DMS114 treated with DMSO at 0.1 percent for 48 hours (cell line): ENCODE measurements around the gene MEGF10.

Source experiments
- DNase-seq: peaks from one replicate; lab custom pipeline; 2025; ENCODE audit not compliant: unreplicated experiment; lab: John Stamatoyannopoulos, UW

Gene MEGF10

DNA sequence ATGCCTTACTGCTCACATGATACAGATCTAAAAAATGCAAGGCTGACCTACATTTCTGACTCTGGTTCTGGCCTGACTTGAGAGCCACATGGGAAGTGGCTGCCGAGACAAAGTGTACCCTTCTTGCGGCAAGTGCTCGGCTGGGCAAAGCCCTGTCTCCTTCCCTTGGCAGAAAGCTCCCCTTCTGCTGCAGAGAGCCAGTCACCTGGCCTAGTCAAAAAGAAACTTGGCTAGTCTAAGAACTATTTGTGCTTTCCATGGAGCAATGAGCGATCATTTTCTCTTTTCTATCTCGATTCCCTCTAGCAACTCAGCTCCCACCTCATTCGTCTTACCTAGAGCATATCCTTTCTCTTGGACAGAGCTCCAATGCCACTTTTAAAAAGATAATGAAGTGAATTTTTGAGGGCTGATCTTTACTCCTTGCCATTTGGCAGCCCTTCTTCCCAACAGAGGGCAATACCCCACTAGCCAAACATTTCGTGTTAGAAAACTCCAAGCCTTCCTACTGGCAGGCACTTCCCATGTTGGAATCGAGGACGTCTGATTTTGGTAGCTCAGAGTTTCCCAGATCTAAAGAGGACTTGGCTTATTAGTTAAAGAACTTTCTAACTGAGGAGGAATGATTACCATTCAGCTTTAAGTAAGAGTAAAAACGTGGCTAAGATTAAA lies 118.8 kb downstream of the MEGF10 start:
- DNase-seq: no peak

DNA sequence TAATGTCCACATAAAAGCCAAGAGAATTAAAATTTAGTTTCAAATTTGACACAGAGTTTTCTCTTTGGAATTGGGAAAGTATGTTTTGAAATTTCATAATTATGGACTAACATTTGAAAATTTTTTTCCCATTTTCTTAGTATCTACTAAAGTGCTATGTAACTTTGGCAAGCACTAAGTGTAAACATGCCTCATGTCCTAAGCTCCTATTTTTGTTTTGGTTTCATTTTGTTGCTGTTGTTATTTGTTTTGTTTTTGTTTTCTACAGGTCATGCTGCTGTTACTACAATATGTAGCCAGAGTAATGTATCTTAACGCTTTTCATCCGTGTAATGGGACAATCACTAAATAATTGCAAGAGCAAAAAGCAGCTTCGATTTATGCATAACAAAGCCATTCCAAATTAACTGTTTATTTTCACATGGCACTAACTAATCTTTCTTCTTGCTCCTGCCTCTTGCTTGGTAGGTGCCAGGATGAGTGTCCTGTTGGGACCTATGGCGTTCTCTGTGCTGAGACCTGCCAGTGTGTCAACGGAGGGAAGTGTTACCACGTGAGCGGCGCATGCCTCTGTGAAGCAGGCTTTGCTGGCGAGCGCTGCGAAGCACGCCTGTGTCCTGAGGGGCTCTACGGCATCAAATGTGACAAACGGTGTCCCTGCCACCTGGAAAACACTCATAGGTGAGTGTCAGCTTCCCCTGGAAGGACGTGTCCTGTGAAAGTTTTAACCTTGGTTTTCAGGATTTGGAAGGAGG lies 119.5 kb downstream of the MEGF10 start:
- DNase-seq: no peak

DNA sequence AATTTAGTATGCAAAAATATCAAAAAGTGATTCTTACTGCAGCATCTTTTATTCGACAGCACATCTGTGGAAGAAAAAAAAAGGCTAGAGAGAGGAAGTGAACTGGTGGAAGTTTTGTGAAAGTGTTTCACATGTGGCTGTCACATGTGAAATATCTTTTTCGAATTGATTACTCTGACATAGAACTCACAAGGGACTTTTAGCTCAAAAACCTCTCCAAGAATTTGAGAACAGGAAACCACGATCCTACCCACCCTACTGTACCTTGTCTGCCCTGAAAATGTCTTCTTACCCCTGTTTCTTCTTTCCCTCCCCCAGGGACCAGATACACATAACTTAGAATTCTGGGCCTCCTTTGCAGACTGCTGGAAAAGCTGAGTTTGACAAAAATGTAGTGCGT lies 120.4 kb downstream of the MEGF10 start:
- no peak for DNase-seq

DNA sequence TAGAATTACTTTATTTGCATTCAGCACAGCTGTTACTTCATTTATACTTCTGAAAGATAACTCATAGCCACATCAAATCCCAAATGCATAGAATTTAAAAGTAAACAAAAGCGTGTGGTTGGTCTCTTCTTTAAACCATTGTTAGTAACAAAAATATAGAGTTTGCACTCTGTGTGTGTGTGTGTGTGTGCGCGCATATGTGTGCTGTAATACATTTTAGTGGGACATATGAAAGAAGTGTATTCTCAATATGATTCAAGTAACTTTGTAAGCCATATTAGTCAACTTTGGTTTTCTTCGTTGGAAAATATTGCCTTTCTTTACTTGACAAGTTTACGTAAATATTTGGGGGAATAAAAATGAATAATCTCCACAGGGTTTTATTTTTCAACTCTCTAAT lies 120.8 kb downstream of the MEGF10 start:
- DNase-seq: no peak

DNA sequence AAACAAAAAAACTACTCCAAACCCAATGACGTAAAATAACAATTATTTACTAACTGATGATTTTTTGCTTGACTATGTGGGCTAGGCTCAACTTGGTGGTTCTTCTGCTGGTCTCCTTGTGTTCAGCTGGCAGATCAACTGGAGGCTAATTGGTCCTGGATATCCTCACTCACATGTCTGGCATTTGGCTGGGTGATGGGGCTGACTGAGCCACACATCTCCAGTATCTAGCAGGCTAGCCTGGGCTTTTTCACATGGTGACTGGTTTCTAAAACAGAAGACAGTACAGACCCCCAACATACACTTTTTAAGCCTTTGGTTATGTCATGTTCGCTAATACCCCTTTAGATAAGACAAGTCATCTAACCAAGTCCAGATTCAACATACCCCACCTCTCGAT lies 122.1 kb downstream of the MEGF10 start:
- no peak for DNase-seq

DNA sequence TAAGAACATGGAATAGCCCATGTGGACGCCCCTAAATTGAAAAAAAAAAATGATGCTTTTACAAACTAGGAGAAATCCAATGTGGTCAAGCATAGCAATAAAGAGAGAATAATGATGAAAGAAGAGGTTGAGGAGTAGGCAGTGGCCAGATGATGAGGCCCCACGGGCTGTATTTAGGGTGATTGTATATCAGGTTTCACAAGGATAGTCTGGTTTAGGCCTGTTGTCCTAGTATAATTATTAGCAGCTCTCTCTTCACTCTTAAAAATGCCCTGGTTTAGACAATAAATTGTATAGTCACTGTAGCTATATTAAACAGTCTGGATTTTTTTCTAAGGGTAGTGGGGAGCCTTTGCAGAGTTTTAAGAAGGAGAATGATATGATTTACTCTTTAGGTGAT lies 124.4 kb downstream of the MEGF10 start:
- no peak for DNase-seq

DNA sequence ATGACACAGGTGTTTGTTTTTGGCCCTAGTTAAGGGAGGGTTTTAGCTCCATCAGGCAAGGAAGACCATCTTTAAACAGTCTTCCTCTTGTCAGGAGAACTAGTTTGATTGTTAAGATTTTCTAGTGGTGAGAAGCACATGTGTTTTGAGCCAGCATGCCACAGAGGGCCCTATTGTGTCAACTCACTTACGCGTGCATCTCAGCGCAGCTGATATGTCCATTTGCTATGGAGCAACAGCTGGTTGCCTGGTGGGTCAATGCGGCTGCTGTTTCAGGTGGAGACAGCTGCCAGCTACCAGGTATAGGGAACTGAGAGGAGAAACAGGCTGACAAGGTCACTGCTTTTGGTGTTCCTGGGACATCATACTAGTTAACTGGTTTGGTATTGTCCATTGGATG lies 126.3 kb downstream of the MEGF10 start:
- no peak for DNase-seq

DNA sequence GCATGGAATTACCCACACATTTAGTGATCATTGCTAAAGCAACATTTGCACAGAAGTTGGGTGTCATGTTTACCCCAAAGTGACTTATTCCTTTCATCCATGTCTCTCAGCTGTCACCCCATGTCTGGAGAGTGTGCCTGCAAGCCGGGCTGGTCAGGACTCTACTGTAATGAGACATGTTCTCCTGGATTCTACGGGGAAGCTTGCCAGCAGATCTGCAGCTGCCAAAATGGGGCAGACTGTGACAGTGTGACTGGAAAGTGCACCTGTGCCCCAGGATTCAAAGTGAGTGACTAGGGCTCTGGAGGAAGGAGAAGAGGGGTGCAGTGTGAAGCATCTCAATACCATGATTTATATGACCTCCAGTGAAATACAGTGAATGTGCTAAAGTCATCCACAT lies 126.9 kb downstream of the MEGF10 start:
- DNase-seq: no peak

DNA sequence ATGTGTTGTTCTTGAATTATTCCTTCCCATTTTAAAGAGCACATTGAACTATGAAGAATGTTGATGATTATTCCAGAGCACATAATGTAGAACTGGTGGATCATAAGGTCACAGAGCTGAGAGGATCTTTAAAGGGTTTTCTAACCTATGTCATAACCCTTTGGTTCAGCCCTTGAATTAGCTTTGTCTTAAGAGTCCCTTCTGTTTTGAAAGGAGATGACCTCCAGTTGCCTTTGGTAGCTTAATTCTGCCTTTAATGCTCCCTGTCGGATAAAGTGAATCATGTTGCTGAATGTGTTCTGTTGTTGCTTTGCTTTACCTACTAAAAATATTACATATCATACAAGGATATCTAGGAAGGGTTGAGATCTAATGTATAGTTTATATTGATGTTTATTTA lies 127.8 kb downstream of the MEGF10 start:
- no peak for DNase-seq

DNA sequence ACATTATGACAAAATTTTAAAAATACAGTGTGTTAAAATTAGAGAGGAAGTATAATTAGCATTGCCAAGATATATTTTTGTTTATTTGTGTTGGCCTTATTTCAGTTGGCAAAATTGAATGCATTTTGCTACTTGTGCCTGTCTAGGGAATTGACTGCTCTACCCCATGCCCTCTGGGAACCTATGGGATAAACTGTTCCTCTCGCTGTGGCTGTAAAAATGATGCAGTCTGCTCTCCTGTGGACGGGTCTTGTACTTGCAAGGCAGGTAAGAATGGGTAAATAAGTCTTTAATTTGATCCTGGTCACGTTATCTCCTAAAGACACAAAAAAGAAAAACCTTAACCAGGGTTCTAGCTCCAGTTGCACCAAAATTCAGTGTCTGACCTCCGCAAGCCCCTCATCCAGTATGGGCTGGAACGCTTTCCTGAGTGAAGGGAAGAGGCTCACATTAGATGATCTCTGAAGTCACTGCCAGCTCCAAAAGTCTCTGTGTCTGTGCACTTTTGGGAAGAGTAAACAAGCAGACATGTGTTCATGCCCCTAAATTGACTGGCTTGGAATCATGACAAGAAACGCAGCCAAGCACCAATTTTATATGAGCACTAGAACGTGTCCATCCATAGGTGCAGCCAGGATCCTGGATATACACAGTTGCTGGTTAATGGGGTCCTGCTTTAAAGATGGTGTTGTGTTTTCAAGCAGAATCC lies 128.5 kb downstream of the MEGF10 start:
- DNase-seq: no peak

DNA sequence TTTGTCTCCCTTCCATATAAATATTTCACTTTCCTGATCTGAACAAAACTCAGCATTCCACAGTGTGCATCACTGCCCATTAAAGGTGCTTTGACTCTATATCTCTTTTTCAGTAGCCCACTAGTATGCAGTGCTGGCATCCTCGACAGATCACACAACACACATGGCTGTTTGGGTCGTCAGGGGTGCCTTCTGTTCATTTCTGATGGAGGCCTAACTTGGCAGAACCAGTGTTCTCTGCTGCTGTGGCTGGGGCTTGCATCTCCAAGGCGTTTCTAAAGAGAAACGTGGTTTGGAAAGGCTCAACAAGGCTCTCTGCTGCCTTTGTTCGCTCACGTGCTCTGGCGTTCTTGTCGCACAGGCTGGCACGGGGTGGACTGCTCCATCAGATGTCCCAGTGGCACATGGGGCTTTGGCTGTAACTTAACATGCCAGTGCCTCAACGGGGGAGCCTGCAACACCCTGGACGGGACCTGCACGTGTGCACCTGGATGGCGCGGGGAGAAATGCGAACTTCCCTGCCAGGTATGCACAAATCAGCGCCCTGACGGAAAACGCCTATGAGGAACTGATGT lies 129.2 kb downstream of the MEGF10 start:
- DNase-seq: no peak

DNA sequence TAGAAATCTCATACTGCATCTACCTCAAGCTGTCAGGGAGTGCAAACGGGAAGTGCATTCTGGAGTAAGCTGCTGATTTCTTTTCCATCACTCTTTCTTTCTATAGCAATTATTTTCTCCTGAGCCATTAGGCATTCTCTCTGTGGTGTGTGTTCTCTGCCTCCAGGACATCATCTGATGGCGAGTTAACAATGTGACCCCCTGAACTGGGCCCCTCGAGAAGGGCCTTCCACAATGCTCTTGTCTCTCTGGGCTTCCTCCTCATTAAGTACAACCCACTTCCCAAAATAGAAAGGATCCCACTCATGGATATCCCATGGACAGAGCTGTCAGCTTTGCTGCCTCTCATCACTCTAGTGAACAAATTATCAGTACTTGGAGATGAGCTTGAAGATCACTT lies 130.2 kb downstream of the MEGF10 start:
- no peak for DNase-seq

DNA sequence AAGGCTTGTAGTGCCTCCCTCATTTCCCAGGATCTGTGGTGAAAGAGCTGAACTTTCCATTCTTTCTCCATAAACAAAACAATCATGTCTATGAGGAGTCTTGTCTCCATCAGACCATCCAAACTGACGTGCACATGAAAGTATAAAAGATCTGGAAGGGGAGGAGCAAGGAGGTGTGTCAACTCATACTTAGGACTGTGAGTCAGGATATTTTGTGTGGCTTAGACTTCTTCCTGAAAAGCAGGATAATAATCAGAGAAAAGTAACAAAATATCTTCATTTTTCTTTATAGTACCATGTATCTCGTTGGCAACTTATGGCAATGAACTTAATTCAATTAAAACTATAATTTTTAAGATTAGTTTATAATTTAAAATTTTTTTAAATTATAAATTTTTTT lies 130.9 kb downstream of the MEGF10 start:
- DNase-seq: no peak

DNA sequence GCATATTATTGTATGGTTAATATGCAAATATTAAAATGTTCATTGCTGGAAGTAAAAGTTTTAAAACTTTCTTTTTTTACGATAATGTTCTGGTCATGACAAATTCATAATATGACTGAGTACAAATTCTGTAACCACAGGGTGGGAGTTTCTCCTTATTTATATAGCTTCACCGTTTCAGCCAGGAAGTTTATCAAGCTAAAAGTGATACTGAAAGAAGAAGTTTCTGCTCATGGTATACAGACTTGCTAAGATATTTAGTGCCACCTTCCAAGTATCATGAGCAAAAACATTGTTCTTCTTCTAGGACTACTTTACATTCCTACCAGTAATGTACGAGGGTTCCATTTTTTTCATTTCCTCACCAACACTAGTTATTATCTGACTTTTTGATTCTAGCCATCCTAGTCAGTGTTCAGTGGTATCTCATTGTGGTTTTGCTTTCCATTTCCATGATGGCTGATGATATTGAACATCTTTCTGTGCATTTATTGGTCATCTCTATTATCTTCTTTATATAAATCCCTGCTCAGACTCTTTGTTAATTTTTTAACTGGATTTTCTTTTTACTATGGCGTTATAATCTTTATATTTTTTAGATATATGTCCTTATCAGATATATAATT lies 132.7 kb downstream of the MEGF10 start:
- DNase-seq: no peak

DNA sequence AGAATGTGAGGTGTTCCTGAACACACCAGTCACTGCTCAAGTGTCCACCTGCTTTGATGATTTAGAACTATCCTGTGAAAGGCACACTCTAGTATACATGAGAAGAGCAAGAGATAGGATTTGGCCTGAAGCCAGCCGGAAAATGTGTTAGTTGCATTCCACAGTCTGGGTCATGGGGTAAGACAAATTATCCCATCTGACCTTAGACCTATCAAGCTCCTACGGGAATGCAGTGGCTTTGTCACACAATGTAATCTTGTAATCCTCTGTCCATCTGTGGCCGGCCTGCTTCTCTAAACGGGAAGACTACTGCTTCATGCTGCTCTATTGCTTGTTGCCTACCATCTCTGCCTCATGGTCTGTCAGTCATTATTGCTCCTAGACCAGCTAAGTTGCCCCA lies 134.4 kb downstream of the MEGF10 start:
- DNase-seq: no peak

DNA sequence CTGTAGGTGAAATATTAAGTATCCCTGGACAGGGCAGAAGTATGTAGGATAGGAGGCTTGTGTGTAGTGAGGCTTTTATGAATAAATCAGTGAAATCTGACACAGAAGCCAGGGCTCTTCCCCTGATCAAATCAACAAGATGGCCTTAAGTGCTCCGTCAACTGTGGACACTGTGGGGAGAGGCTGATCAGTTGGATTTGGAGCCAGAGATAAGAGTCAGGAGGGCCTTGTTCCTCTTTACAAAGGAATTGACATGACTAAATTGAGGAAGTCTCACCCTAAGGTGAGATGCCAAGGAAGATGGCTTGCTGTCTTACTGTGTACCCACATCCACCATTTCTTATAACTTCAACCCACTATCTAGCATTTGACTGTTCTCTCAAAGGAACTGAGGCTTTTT lies 135.3 kb downstream of the MEGF10 start:
- no peak for DNase-seq

DNA sequence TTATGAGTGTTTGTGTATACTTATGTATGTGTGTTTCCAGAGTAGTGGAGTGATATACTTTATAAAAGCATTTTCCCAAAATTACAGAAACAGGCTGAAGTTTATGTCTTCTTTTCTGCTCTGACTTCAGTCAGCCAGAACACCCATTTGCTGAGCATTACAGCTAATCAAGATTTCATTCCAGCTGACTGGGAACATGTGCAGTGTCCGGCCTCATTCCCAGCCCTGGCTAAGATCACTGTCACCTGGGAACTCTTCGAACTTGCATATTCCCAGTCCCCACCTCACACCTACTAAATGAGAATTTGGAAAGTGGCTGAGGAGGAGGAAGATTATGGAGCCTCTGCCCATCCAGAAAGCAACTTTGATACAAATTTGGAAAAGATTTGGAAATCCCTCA lies 136.1 kb downstream of the MEGF10 start:
- DNase-seq: no peak

DNA sequence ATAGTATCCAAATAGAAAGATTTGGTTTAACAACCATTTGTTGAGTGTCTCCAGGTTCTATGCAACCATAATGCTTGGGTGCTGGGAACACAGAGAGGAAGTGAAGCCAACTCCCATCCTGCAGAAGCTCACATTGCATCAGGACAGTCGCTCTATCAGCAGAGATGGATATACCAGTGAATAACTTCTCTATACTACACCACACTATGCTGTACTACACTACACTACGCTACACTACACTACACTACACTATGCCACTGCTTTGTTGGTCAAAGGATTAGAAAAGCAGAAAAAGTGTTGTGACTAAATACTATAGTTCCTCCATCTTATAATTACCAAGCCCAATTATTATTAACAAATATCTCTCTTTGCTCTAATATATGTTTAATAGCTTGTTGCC lies 137.7 kb downstream of the MEGF10 start:
- DNase-seq: no peak

DNA sequence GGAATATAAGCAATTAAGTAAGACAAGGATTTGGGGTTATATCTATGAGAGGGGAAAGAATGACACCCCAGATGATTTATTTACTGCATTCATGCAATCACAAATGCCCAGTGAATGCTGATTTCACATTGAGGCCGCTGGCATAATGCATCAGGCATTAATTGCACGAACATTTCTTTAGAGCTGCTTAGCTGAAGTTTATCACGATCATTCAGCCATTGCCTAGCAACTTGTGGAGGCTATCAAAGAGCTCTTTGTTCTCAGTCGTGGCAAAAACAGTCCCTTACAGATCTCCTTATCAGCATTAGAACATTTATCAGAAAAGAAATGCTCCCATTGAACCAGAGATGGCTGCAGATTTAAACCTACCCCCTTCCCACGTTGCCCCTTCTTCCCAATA lies 138.2 kb downstream of the MEGF10 start:
- no peak for DNase-seq

DNA sequence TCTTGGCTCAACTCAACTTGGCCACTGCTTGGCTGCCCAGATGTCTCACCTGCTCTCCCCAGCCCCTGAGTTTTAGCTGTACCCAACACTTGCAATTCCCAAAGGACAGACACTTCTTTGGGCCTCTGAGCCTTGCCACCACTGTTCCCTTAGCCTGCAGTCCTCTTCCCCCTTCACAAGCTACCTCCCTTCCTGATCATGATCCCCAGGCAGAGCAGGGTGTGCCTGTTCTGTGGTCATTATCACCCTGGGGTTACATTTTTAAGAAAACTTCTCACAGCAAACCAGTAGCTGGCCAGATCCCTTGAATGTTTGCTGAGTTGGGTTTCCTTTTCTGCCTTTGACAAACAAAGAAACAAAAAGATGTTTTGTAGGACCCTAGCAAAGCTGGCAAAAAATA lies 139.3 kb downstream of the MEGF10 start:
- DNase-seq: no peak

DNA sequence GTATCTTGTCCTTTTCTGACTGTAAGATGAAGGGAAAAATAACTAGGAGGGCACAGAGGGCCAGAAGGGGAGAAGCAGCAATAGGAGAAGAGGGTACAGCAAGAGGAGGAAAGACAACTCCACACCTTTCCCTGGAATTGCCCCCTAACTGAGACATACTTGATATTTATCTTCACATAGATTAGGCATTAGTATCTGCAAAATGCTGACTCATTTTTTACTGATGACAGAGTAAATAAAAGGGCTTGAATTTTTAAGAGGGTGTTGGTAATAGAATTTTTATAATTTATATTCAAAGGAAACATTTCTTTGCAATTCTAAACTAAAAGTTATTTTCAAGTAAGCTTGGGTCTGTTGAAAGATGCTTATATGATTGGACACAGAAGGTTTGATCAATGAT lies 140.0 kb downstream of the MEGF10 start:
- no peak for DNase-seq
